Esophagus muscularis mucosa (tissue), 4 donors: ENCODE data around the gene CHRM4.

Experiments used
- EP300 ChIP-seq: sonication (generic); formaldehyde crosslinking; IDR thresholded peaks from one replicate; pipeline ENCODE4 v1.6.1; 2017; ENCODE audit warnings: antibody characterized with exemption
- POLR2A ChIP-seq: fragments of 450-650 bp; IDR thresholded peaks from one replicate; pipeline ENCODE4 v1.6.1; 2017; ENCODE audit warnings: antibody characterized with exemption, moderate library complexity, mild to moderate bottlenecking, low read depth
- TF ChIP-seq, protein P1 (sequence below), 3 experiments: fragments of 200-600 bp in 2 of 3; fragments of 450-650 bp in 1 of 3; sonication (generic) in 2 of 3; IDR thresholded peaks; one replicate each; pipeline ENCODE4 v1.5.1; 2017 to 2019; ENCODE audit warnings: antibody characterized with exemption in 3 of 3, mild to moderate bottlenecking in 2 of 3, moderate library complexity in 1 of 3

DNA sequence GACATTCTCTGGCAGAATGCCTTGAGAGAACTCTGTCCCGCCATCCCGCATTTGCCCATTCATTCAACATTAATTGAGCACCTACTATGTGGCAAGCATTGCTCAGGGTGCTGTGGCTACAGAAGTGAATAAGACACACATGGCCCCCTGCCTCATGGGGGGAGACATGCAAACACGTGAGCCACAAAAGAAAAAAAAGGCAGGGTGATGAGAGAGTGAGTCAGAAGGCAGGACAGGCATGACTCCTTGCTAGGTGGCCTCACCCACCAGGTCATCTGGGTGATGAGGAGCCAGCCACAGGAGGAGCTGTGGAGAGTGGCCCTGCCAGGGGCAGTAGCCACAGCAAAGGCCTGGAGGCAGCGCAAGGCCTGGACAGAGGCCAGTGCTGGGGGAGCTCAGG, 4.9 kb downstream of the CHRM4 start:
- TF ChIP-seq, protein P1, sequence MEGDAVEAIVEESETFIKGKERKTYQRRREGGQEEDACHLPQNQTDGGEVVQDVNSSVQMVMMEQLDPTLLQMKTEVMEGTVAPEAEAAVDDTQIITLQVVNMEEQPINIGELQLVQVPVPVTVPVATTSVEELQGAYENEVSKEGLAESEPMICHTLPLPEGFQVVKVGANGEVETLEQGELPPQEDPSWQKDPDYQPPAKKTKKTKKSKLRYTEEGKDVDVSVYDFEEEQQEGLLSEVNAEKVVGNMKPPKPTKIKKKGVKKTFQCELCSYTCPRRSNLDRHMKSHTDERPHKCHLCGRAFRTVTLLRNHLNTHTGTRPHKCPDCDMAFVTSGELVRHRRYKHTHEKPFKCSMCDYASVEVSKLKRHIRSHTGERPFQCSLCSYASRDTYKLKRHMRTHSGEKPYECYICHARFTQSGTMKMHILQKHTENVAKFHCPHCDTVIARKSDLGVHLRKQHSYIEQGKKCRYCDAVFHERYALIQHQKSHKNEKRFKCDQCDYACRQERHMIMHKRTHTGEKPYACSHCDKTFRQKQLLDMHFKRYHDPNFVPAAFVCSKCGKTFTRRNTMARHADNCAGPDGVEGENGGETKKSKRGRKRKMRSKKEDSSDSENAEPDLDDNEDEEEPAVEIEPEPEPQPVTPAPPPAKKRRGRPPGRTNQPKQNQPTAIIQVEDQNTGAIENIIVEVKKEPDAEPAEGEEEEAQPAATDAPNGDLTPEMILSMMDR (IDR thresholded peaks at IDR 0.05) = no peak
- TF ChIP-seq EP300 (no peak), POLR2A (no peak)
